Loucy (cell line): ENCODE data around the gene PRKCZ.

Experiments
- EZH2phosphoT487 ChIP-seq: fragments of 200-600 bp; IDR thresholded peaks from 2 replicates; pipeline ENCODE4 v1.6.1; 2018; ENCODE audit warnings: antibody characterized with exemption, mild to moderate bottlenecking, moderate library complexity, borderline replicate concordance
- TF ChIP-seq, protein P1 (sequence below): fragments of 200-600 bp; sonication (generic); conservative IDR thresholded peaks from 2 replicates; pipeline ENCODE4 v1.5.1; 2014; ENCODE audit warnings: mild to moderate bottlenecking, antibody characterized with exemption, low read length

- TF ChIP-seq, protein P1, sequence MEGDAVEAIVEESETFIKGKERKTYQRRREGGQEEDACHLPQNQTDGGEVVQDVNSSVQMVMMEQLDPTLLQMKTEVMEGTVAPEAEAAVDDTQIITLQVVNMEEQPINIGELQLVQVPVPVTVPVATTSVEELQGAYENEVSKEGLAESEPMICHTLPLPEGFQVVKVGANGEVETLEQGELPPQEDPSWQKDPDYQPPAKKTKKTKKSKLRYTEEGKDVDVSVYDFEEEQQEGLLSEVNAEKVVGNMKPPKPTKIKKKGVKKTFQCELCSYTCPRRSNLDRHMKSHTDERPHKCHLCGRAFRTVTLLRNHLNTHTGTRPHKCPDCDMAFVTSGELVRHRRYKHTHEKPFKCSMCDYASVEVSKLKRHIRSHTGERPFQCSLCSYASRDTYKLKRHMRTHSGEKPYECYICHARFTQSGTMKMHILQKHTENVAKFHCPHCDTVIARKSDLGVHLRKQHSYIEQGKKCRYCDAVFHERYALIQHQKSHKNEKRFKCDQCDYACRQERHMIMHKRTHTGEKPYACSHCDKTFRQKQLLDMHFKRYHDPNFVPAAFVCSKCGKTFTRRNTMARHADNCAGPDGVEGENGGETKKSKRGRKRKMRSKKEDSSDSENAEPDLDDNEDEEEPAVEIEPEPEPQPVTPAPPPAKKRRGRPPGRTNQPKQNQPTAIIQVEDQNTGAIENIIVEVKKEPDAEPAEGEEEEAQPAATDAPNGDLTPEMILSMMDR, result no peak
- TF ChIP-seq EZH2phosphoT487, result no peak
Measured at GRCh38 chr1:2070016-2070415, 19.8 kb downstream of the PRKCZ start.
